GM19351 (cell line): ENCODE data around the gene CES2.
"Not testable (repeated sequence)": the region's sequence is repeated elsewhere in the genome, so short reads cannot be mapped to it uniquely, and the experiment has no call there.

Experiments used
- ATAC-seq: cut with Tn5 transposase; IDR thresholded peaks from one replicate; pipeline ENCODE4 v1.9.1; 2021; ENCODE audit warnings: mild to moderate bottlenecking, moderate library complexity; ENCODE audit not compliant: unreplicated experiment

The CES2 gene

GRCh38 chr16:66934138-66934838 lies 1.0 kb upstream of the CES2 start, which contains the start of gene CIAO2B:
Gene CIAO2B (minus strand): TSS chr16:66934402. CDS start chr16:66934364, 38 bp downstream.
- peak; percentile 80 for ATAC-seq

GRCh38 chr16:66934839-66935313 lies 440 bp upstream of the CES2 start:
- not testable (repeated sequence) for ATAC-seq

- ATAC-seq = no peak
Observed at GRCh38 chr16:66936462-66936861, 1.1 kb downstream of the CES2 start.

- no peak for ATAC-seq
Observed at GRCh38 chr16:66936889-66937554, 1.7 kb downstream of the CES2 start.

- ATAC-seq = no peak
Observed at GRCh38 chr16:66937725-66938337, 2.5 kb downstream of the CES2 start.

- ATAC-seq = no peak
Observed at GRCh38 chr16:66939366-66939765, 4.0 kb downstream of the CES2 start.

- no peak for ATAC-seq
Observed at GRCh38 chr16:66940236-66940635, 4.9 kb downstream of the CES2 start.

GRCh38 chr16:66942981-66943380 lies 7.7 kb downstream of the CES2 start:
- no peak for ATAC-seq

GRCh38 chr16:66943426-66944053 lies 8.2 kb downstream of the CES2 start:
- ATAC-seq = no peak

GRCh38 chr16:66944054-66944441 lies 8.7 kb downstream of the CES2 start:
- no peak for ATAC-seq

GRCh38 chr16:66944971-66945370 lies 9.7 kb downstream of the CES2 start:
- ATAC-seq = not testable (repeated sequence)

- no peak for ATAC-seq
Observed at GRCh38 chr16:66945939-66946338, 10.6 kb downstream of the CES2 start.

GRCh38 chr16:66946541-66946940 lies 11.2 kb downstream of the CES2 start:
- ATAC-seq = no peak

- ATAC-seq = no peak
Observed at GRCh38 chr16:66946974-66947301, 11.6 kb downstream of the CES2 start.

- peak; percentile 71 for ATAC-seq
Observed at GRCh38 chr16:66947302-66948065, 12.2 kb downstream of the CES2 start.

- ATAC-seq = no peak
Observed at GRCh38 chr16:66948134-66948836, 13.0 kb downstream of the CES2 start.

- no peak for ATAC-seq
Observed at GRCh38 chr16:66948837-66949225, 13.5 kb downstream of the CES2 start.

- ATAC-seq = no peak
Observed at GRCh38 chr16:66949472-66949871, 14.2 kb downstream of the CES2 start.

- ATAC-seq = no peak
Observed at GRCh38 chr16:66950437-66950836, 15.1 kb downstream of the CES2 start.
